GM15510 (cell line): ENCODE data around the gene CEP44.

Experiments
- POLR2A ChIP-seq: IDR thresholded peaks from 3 replicates; pipeline ENCODE4 v1.6.1; 2011; ENCODE audit warnings: borderline replicate concordance; ENCODE audit not compliant: insufficient read length; ENCODE audit errors: extremely low read depth

The CEP44 gene

GRCh38 chr4:174352061-174352819 lies 68.5 kb downstream of the CEP44 start:
- TF ChIP-seq POLR2A, result no peak

- no peak for TF ChIP-seq POLR2A
Measured at GRCh38 chr4:174357321-174357720, 73.6 kb downstream of the CEP44 start.

- no peak for TF ChIP-seq POLR2A
Measured at GRCh38 chr4:174358410-174358809, 74.7 kb downstream of the CEP44 start.

- no peak for TF ChIP-seq POLR2A
Measured at GRCh38 chr4:174358829-174359228, 75.1 kb downstream of the CEP44 start.

GRCh38 chr4:174362340-174362739 lies 78.6 kb downstream of the CEP44 start:
- no peak for TF ChIP-seq POLR2A

- no peak for TF ChIP-seq POLR2A
Measured at GRCh38 chr4:174365018-174365587, 81.4 kb downstream of the CEP44 start.

- no peak for TF ChIP-seq POLR2A
Measured at GRCh38 chr4:174369985-174370384, 86.3 kb downstream of the CEP44 start.

- TF ChIP-seq POLR2A, result no peak
Measured at GRCh38 chr4:174373821-174374220, 90.1 kb downstream of the CEP44 start.

GRCh38 chr4:174375422-174375821 lies 91.7 kb downstream of the CEP44 start:
- no peak for TF ChIP-seq POLR2A

GRCh38 chr4:174377613-174378012 lies 93.9 kb downstream of the CEP44 start:
- TF ChIP-seq POLR2A, result no peak

GRCh38 chr4:174378951-174379350 lies 95.2 kb downstream of the CEP44 start:
- TF ChIP-seq POLR2A, result no peak

GRCh38 chr4:174380699-174381439 lies 97.2 kb downstream of the CEP44 start:
- TF ChIP-seq POLR2A, result no peak

- no peak for TF ChIP-seq POLR2A
Measured at GRCh38 chr4:174381440-174381800, 97.7 kb downstream of the CEP44 start.
